ENCODE measurements around the gene CLCF1. TPM values are rescaled to one million over a fixed set of nuclear protein-coding genes. Genes with fewer than 3 reads are reported as not detected.

CLCF1 gene
- polyA plus RNA-seq, 1 of the 3 experiments (the other 2 are of a cell fraction): 27.0 TPM

DNA sequence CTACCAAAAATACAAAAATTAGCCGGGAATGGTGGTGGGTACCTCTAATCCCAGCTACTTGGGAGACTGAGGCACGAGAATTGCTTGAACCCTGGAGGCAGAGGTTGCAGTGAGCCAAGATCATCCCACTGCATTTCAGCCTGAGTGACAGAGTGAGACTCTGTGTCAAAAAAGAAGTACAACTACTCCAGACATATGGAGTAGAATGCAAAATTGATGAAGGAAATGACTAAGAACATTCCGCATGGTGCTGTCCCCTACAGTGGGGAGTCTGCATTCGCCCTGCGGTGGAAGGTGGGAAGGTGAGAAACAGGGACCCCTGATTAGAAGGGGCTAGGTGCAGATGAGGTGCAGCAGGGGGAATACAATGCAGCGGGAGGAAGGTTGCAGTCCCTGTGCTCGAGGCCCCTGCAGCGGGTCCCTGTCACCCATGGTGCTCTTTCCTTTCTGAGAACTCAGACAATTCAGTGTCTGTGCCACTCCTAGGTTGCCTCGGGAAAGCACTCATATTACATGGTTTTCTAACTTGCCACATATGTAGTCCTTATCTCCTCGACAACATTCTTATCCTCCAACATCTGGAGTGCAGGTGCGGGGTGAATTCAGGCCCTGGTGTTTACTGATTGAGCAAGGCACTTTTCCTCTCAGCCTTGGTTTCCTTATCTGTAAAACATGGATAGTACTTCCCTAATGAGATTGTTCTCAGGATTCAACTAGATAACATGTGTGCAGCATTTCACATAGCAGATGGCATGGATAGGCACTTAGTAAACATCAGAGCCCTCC lies 25.2 kb downstream of the CLCF1 start:
- Histone ChIP-seq H3K9me2 (no peaks in the 10 kb centered on the region), H2AFZ (ENCODE audit: low read depth) (no peak overlapping the region), H3K4me2 (no peak overlapping the region), H3K4me3 (ENCODE audit: low read depth in 2 of 2, low read length in 1 of 2) (no peak overlapping the region), H3K27ac (ENCODE audit: low read depth in 2 of 2, low read length in 1 of 2) (peak overlapping the region in 1 of 2 experiments; percentile 78; a peak in 2 of 4 replicates), H4K20me1 (ENCODE audit: insufficient read depth) (peaks cover 3% of the 10 kb centered on the region; the same call in 1 of the 2 replicates), H3K36me3 (replicated peaks in 1 of 2; ENCODE audit: control insufficient read depth in 1 of 2, insufficient read depth in 2 of 2, low read length in 1 of 2) (no peaks in the 10 kb centered on the region), H3K79me2 (ENCODE audit: insufficient read depth) (peaks cover 16% of the 10 kb centered on the region), H3K27me3 (ENCODE audit: insufficient read depth) (no peaks in the 10 kb centered on the region), H3K9ac (0 out of 2 replicates have a peak overlapping the region, but pooled peaks have one; percentile 11), H3K4me1 (ENCODE audit: control insufficient read depth in 1 of 2, insufficient read depth in 2 of 2, low read depth in 1 of 2, low read length in 1 of 2) (peaks cover 10 to 42% of the 10 kb centered on the region in 2 experiments; a peak in 1 of 4 replicates), H3F3A (replicated peaks; ENCODE audit: insufficient read depth) (peaks cover 32% of the 10 kb centered on the region), H3K9me3 (no peaks in the 10 kb centered on the region)
- ChIA-PET POLR2A (no interaction called here), CTCF (interaction anchor here (0.7 to 20.0 kb wide), 16 partner anchors 8 to 619 kb away, joined by 3 to 955 read pairs (median 11); partner anchors contain the start of genes CLCF1, PPP1CA, RAD9A and SPTBN2)
- TF ChIP-seq MXI1 (IDR thresholded peaks at IDR 0.05; ENCODE audit: low read depth, low read length) (peak; percentile 12; the same call in 1 of the 2 replicates), TAF1 (IDR thresholded peaks at IDR 0.05; ENCODE audit: borderline replicate concordance, low read depth, low read length) (no peak), RAD21 (IDR thresholded peaks at IDR 0.05; ENCODE audit: low read length) (no peak), GATA2 (CRISPR knock-in tag; IDR thresholded peaks at IDR 0.05) (peak; percentile 99), FOXJ3 (CRISPR knock-in tag; IDR thresholded peaks at IDR 0.05) (peak; percentile 96), NFIC (IDR thresholded peaks at IDR 0.05; ENCODE audit: borderline replicate concordance) (no peak), TCF12 (IDR thresholded peaks at IDR 0.05) (peak; percentile 64), CHD2 (IDR thresholded peaks at IDR 0.05; ENCODE audit: low read length, partially characterized antibody) (peak; percentile 77), EP300 (IDR thresholded peaks at IDR 0.05; ENCODE audit: borderline replicate concordance in 1 of 2, low read depth in 1 of 2, low read length in 1 of 2) (peak in 1 of 2 experiments; percentile 73; a peak in 1 of 4 replicates), RCOR1 (IDR thresholded peaks at IDR 0.05; ENCODE audit: low read length) (peak; percentile 97), MEF2A (IDR thresholded peaks at IDR 0.05; ENCODE audit: borderline replicate concordance, low read depth) (no peak)
- TF ChIP-seq, protein P1, sequence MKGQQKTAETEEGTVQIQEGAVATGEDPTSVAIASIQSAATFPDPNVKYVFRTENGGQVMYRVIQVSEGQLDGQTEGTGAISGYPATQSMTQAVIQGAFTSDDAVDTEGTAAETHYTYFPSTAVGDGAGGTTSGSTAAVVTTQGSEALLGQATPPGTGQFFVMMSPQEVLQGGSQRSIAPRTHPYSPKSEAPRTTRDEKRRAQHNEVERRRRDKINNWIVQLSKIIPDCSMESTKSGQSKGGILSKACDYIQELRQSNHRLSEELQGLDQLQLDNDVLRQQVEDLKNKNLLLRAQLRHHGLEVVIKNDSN (IDR thresholded peaks at IDR 0.05; ENCODE audit: borderline replicate concordance, low read depth): no peak
- TF ChIP-seq, protein P2, sequence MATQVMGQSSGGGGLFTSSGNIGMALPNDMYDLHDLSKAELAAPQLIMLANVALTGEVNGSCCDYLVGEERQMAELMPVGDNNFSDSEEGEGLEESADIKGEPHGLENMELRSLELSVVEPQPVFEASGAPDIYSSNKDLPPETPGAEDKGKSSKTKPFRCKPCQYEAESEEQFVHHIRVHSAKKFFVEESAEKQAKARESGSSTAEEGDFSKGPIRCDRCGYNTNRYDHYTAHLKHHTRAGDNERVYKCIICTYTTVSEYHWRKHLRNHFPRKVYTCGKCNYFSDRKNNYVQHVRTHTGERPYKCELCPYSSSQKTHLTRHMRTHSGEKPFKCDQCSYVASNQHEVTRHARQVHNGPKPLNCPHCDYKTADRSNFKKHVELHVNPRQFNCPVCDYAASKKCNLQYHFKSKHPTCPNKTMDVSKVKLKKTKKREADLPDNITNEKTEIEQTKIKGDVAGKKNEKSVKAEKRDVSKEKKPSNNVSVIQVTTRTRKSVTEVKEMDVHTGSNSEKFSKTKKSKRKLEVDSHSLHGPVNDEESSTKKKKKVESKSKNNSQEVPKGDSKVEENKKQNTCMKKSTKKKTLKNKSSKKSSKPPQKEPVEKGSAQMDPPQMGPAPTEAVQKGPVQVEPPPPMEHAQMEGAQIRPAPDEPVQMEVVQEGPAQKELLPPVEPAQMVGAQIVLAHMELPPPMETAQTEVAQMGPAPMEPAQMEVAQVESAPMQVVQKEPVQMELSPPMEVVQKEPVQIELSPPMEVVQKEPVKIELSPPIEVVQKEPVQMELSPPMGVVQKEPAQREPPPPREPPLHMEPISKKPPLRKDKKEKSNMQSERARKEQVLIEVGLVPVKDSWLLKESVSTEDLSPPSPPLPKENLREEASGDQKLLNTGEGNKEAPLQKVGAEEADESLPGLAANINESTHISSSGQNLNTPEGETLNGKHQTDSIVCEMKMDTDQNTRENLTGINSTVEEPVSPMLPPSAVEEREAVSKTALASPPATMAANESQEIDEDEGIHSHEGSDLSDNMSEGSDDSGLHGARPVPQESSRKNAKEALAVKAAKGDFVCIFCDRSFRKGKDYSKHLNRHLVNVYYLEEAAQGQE (IDR thresholded peaks at IDR 0.05; ENCODE audit: low read depth, low read length): no peak
- peak; percentile 57 for DNase-seq
- 48% methylated on average over 11 of the region's 11 CpGs for WGBS (ENCODE audit: low lambda C conversion rate)
